GM21717 (cell line): ENCODE measurements around the gene GPR37.

Experiments
- ATAC-seq: cut with Tn5 transposase; IDR thresholded peaks from one replicate; pipeline ENCODE4 v1.9.1; 2021; ENCODE audit warnings: mild to moderate bottlenecking, moderate library complexity; ENCODE audit not compliant: unreplicated experiment

Gene GPR37

DNA sequence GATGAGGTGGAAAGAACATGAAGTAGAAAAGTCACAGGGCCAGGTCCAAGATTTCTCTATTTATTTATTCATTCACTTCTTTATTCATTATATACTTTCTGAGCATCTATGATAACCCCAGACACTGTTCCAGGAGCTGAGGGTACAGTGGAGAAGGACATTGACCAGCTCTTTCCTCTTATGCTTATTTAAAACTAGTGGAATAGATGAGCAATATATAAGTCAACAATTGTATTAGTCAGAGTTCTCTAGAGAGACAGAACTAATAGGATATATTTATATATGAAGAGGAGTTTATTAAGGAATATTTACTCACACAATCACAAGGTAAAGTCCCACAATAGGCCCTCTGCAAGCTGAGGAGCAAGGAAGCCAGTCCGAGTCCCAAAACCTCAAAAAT is 15.0 kb upstream of the GPR37 start:
- no peak for ATAC-seq

DNA sequence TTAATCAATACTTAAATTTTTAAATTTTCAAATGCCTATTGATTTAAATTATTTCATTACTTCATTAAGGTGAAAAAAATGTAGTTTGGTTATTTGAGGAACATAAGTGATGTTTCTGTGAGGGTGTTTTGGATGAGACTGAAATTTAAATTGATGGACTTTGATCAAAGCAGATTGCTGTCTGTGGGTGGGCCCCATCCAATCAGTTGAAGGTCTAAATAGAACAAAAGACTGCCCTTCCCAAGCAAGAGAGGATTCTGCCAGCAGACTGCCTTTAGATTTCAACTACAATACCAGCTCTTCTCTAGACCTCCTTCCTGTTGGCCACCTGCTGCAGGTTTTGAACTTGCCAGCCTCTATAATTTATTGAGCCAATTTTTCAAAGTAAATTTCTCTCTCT is 14.5 kb upstream of the GPR37 start:
- ATAC-seq, result no peak

DNA sequence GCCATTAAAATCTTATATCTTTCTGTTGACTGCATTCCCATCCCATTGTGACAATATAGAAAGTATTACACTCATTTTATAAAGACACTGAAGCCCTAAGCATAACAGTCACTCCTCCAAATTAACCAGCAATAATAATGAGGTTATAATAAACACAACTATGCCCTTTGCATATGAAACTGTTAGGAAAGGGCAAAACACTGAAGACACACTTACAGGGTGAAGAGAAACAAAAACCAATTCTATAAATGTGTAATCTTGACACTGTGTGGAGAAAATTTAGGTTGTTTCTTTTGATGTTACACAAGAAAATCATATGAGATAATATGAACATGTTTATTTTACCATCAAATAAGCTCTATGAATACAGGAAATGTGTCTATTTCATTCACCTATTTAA is 14.0 kb upstream of the GPR37 start:
- peak; percentile 56 for ATAC-seq

DNA sequence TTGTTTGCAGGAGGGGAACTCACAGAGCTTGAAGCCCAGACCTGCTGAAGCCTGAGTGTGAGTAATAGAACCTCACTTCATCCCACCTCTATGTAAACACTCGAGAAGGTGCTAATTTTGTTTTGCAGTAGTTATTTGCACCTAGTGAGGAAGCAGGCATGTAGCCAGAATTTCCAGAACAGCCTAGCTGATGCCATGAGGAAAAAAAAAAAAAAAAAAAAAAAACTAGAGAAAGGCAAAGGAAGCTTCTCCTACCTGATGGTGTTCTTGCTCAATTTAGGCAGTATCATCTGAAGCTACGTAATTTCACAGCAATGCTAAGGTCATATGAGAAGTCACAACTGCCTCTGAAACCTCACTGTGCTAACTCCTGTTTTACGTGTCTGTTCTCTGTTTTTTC is 13.6 kb upstream of the GPR37 start:
- ATAC-seq, result no peak

DNA sequence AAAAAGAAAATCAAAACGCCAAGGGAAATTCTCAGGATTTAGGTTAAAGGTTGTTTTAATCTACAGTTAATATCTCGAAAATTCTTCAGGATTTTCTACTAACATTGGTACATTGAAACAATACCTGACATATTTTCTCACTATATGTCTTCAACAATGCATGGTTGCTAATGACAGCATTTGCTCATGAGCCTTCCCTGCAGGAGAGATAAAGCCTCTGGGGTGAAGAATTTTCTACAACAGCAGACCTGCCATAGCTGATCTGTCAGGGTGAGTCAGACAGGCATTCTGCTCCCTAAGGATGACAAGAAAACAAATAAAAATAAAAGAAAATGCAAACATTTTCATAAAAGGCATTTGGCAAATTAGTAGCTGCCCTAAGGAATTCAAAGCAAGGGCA is 11.7 kb upstream of the GPR37 start:
- ATAC-seq, result no peak

DNA sequence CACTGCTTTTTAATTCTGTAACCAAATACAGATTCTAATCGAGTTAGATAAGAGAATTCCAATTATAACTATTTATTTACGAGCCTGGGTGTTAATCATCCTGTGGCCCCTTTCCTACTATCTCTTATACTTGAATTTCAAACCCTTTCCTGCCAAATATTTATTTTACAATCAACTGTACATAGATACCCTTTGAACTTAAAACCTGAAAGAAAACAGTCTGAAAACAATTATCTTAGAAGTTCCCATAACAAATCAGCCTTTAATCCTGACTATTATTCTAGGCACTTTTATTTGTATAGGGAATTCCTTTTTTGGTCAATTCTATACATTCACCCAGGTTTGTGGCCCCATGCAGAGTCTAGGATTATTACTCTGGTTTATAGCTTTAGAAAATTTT is 10.6 kb upstream of the GPR37 start:
- no peak for ATAC-seq

DNA sequence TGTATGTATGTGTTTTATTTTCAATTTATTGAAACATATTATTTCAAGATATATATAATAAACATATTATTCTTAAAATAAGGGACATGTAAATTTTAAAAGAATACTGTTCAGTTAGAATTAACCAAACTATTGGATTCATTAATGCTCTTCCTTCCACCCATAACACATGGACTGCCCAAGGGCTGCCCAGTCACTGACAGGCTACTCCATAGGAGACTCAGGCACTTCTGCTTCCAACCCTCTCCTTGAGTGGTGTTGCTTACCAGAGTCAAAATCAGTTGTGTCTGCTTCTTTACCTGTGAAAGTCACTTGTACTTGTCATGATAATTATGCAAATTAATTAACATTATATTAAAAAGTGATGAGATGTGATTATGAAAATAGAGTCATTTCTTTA is 9.8 kb upstream of the GPR37 start:
- no peak for ATAC-seq

DNA sequence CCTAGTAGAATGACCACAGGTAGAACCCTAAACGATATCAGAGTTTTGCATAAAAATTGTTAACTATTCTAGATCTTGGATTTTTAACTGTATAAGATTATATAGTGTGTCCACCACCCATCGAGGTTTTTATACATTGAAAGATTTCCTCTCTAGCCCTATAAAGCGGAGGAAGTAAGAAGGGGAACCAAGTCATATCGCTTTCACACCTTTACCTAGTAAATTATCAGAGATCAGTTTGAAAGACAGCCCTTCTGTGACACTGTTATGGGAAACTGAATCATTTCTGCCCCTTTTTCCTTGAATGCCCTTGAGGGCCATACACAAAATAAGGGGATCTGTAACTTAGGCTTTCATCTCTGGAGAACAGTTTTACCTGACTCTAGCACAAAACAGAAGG is 8.3 kb upstream of the GPR37 start:
- ATAC-seq, result no peak

DNA sequence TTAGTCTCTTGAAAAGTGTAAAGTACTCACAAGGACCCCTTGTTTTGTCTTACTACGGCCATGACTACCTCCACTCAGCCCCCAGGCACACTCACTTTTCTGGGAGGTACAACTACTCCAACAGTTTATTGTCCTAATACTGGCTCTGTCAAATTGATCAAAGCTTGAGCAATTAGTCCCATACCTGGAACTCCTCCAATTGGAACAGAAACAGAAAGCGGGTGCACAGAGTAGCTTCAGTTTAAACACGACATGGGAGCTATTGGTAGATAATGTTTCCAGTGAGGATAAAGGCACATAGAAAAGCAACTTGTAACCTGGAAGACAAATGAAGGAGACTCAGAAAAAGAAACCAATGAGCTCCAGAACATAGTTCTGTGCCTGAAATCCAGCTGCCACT is 7.7 kb upstream of the GPR37 start:
- ATAC-seq, result no peak

DNA sequence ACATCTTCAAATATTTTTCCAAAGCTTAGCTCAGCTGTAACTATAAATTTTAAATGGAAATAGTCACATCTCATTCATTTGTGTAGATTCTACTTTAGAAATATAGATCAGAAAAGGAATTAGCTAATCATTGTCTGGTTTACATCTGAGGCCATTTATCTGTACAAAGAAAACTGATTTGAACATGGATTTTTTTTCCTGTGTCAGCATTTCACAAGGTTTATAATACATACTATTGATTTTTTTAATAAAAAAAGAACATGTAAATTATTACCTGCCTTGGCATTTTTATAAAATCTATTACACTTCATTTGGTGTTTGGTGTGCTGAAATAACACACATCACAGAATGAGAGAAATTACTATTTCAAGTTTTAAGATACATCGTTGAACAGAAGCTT is 3.5 kb upstream of the GPR37 start:
- no peak for ATAC-seq

DNA sequence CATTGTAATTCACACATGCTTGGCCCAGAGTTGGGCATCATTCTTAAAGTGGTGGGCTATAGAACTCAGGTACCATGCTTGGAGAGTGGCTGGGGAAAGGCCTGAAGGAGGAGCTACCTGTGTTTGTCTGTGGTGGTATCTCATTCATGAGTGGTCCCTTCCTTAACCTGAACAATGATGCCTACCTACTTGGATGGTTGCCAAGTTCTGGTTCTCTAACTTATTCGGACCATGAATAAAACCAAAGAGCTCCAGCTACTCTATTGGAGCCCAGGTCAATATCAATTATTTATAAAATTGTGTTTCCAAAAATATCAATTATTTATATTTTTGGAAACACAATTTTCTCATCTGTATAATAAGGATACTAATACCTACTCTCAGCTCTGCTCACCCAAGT is 2.9 kb upstream of the GPR37 start:
- no peak for ATAC-seq

DNA sequence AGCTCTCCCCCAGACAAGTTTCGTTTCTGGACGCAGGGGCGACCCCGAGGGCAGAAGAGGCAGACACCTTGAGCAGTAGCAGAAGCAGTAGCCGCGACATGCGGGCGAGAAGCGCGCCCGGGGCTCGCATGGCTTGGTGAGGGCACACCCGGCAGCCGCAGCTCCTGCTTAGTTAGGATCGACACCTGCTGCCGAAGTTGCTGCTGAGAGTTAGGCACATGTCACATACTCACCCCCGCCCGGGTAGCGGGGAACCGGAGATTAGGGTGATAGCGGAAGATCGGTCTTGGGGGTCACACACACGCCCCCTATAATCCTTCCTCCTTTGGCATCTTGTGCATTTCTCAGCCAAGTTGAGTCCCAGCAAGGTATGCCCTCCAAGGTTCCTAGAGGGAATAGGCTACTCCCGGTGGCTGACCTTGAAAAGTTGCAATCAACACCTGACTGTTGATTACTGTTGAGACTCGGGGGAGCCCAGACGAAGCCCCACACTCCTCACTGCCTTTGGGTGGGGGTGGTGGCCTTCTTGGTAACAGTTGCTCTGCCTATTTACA is 668 bp downstream of the GPR37 start:
- peak; percentile 36 for ATAC-seq

DNA sequence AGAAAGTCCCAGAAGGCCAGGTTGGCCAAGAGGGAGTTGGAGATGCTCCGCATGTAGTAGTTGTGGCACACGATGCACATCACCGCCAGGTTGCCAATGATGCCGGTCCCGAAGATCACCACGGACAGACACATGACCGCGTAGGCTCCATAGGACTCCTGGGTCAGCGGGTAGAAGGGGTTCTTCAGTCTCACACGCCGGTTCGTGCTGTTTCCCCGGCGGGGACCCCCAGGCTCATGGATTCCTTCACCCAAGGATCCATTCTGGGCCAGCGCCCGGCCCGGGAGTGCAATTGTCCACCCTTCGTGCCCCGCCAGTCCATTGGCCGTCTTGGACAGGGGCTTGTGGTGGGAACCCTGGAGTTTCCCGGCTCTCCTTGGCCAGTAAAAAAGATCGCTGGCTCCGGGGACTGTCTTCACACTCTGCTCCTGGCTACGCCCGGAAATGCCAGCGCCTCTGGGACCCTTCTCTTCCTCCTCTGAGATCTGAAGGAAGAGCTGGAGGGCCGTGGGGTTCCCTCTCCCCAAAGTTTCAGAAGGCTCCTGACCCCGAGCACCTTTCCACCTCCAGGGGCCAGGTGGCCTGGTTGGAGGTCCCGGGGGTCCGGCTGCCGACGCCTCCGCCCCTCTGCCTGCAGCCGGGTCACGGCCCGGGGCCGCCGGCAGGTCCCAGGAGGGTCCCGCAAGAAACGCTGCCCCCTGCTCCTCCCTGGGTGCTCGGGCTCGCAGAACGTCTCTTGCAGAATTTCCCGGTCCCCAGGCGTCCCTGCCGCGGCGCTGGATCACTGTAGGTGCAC is 1.3 kb downstream of the GPR37 start:
- ATAC-seq, result no peak

DNA sequence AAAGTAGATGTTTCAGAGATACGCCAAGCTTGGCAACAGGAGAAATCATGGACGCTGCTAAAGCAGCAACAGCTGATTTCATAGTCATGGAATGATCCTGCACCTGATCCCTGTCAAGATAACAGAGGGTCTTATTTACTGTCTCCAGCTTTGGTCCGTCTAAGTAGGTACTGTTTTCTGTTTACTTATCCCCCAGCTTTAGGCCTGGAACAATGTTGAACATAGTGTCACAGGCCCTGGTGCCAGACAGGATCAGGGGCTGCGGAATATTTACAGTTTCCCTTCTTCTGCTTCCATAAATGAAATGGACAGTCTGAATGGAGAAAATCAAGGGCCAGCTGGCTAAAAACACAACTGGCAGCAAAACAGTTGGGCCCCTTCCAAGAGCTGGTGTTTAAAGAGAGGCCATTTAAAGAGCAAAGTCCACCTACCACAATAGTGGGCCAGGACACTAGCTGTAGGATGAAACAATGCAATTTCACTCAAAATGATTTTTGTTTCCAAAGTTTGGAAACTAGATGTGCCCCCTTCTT is 2.9 kb downstream of the GPR37 start:
- no peak for ATAC-seq

DNA sequence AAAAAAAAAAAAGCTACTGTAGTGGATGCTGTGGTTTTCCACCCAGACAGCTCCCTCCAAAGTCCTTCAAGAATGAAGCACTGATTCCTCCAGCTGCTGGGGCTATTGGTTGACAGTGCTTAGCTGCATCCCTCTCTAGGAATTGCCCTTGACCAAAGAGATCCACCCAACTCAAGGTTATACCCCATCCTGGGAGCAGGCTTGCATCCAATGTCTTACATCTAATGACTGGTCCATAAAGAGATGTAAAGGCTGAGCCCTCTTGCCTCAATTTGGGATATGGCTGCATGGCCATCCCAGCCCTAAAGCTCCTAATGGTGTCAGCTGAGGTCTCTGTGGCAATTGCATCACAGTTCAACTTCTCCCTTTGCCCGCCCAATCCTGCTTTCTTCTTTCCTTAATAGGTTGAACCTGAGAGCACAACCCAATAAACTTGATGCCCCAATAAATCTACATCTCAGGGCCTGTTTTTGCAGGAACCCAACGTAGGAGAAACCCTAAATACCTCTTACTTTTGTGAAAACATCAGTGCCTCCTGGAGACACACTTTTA is 4.4 kb downstream of the GPR37 start:
- no peak for ATAC-seq

DNA sequence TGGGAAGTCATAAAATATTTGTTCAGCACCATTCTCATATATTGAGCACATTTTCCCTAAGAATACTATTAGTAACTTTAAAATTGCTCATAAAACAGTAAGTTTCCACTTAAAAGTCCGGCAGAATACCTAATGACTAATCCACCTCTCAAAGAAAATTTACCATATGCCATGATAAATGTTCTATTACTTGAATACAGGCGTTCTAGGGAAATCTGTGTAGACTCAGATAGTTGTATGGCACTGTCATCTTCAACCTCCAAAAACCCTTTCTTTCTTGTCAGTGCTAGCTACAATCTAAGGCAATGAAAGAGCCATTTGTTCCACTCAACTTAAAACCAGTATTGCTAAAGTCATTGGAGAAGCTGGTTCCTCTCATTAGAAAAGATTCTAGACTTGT is 7.3 kb downstream of the GPR37 start:
- ATAC-seq, result no peak

DNA sequence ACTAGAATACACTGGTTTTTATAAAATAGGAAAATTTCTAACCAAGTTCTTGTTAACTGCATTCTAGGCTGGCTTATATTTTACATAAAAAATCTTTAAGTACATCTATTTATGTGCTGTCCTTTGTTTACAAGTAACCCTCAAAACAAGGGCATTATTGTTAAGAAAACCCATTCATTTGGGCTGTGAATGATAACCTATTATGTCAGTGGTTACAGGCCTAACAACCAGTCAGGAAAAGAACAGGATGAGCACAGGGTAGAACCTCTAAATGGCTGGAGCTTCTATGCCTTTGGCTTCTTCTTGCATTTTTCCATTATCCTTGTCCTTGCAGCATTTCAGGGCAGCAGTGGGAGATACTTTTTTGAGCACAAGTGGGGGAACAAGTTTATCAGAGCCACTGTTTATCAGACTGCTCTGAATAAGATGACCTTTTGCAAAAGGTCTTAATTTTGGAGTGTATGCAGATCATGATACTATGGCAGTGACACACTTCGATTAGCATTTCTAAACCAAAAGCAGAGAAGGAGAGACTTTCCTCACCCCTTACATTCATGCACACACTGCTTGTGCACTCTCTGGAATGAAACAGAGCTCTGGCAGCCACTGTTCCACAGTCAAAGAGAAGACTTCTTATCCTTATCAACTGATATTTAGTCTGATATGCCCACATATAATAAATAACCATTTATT is 10.9 kb downstream of the GPR37 start:
- no peak for ATAC-seq

DNA sequence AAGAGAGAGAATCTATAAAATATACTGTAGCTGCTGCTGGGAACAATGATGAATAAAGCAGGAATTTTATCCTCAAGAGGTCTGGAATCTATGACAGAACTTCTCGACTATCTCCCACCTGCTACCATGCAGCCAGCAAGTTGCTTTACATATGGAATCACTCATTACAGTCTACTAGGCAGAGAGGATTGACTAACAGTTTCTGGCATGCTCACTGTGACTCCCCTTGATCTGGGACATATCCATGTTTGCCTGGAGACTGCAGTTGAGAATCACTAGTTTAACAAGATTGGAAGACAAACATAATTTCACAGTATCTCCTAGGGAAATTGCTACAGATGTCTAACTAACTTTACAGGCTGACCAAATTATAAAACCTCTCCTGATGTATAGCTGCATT is 13.3 kb downstream of the GPR37 start:
- ATAC-seq, result no peak

DNA sequence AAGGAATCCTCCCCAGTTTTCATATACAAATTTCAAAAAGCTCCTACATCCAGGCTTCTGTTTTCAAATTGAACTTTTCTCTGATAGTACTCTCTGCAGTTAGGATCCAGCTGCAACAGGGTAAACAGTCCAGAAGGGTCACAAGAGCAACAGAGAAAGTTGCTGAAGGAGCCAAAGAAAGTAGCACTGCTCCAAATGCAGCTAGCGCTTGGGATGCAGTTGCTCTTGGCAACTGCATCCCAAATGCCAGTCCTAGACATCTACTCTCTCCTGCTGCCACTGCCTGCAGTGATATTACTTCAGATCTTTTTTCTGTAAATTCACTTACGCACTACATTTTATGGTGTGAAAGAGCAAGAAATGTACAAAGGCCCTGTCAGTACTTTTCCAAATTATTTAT is 14.6 kb downstream of the GPR37 start:
- ATAC-seq, result no peak

DNA sequence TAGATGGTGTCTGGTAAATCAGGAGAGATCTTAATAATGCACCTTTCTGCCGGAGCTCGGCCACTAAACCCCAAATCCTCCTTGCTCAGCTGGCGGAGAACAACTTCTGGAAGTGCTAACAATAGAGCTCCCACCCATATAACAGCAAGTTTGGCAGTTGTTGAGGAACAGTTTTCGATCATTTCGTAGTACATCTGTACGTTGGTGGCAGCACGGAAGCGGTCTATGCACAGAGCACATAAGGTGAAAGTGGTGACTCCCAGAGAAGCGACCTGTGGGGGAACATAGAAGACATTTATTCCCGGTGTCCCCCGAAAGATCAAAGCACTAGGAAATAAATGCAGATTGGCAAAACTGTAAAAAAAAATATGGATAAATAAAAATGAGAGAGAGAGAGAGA is 18.5 kb downstream of the GPR37 start:
- ATAC-seq, result no peak

DNA sequence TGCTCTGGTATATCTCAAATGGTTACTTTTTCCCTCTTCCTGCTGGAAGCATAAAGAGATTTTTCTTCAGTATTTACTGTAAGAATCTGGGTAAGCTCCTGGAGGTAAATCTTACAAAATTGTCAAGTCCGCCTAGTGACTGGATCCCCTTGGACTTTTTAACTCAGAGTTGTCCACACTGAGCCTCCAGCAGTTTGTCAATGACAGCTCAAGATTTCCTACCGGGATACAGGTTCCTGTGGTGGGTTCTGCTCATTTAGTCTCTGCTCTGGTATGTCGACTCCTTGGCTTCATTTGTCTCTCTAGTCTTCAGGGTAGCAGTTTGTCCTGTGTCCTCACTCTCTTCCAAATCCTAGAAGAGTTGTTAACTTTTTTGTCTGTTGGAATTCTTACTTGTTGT is 27.0 kb downstream of the GPR37 start:
- ATAC-seq, result no peak

DNA sequence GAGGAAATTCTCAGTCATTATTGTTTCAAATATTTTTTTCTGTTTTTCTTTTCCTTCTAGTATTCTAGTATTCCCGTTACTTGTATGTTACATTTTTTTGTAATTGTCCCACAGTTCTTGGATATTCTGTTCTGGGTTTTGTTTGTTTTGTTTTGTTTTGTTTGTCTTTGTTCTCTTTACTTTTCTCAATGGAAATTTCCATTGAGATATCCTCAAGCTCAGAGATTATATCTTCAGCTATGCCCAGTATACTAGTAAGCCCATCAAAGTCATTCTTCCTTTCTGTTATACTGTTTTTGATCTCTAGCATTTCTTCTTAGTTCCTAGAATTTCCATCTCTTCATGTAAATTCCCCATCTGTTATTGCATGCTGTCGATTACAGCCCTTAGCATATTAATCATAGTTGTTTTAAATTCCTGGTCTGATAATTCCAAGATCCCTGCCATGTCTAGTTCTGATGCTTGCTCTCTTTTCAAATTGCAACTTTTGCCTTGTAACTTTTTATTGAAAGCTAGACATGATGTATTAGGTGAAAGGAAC is 27.8 kb downstream of the GPR37 start:
- no peak for ATAC-seq
